Measurements from ENCODE around the gene EXOC2.

DNA sequence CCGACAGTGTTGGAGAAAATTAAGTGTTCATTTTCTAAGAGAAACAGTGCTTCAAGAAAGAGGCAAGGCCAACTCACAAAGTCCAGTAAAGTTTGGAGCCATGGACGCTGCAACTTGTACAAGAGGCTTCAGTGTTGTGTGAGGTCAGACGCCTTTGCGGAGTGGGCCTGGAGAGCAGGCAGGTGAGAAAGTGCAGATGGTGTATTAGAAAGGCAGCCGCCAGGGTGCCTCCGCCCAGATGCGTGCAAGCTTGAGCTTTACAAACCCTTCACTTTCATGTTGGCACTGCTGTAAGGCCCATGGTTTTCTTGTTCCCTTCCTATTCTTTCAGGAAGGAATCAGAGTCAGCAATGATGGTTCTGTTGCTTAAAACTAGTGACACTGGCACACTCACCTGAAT is 25.4 kb upstream of the EXOC2 start:
- TF ChIP-seq USF2 (CRISPR knock-in tag; IDR thresholded peaks at IDR 0.05) (no peak), NFYB (CRISPR knock-in tag; conservative IDR thresholded peaks at IDR 0.05; ENCODE audit: low read depth) (no peak), MYBL2 (CRISPR knock-in tag; IDR thresholded peaks at IDR 0.05) (no peak), CTCF (IDR thresholded peaks at IDR 0.05) (no peak)

Data from WTC11 (cell line).